LNCaP clone FGC (cell line): ENCODE data around the gene C8A.

ENCODE experiments used
- DNase-seq: peaks from one replicate; pipeline ENCODE4 v3.0.0-alpha.2; 2011; ENCODE audit warnings: low read depth
- H3K4me3 ChIP-seq: 2 replicates; pipeline ENCODE4 v1.5.1; 2011; ENCODE audit warnings: mild to moderate bottlenecking, low read depth, low read length, control low read depth
- TF ChIP-seq, protein P1 (sequence below): IDR thresholded peaks from 2 replicates; pipeline ENCODE4 v1.5.1; 2012; ENCODE audit warnings: mild to moderate bottlenecking; ENCODE audit not compliant: control insufficient read depth, insufficient read depth; ENCODE audit errors: extremely low read depth

Gene C8A

DNA sequence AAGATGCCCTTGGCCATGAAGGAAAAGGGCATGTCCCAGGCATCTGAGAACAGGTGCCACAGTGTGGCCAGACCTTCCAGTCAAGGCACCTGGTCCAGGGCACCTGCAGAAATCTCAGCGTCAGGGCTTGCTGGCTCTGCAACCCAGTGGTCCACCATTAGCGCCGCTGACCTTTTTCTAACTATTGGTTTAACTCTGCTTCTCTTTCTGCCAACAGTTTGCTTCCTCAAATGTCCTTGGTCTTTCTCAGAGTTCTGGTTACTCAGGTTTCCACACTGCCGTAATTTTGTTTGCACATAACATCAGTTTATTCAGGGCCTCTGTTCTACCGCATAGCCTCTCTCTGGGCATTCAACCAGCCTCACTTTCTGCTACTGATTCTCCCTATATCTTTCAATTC is 18.9 kb upstream of the C8A start:
- no peak for DNase-seq

DNA sequence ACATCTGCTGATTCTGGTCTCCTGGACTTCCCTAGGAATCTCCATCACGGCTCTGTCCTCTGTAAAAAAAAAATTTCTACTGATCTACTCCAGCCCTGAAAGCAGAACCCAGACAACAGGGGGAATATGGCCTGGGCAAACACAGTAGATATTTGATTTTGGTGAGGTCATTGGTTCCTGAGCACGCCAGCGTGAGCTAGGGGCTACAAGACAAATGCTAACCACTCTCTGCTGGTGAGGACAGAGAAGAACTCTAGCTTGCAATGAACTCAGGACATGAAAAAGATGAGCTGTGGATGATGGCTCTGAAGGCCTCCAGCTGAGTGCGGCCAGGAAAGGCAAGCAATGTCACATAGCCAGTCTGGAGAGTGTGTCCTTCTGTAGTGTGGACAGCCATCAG is 18.2 kb upstream of the C8A start:
- no peak for DNase-seq
- TF ChIP-seq, protein P1, sequence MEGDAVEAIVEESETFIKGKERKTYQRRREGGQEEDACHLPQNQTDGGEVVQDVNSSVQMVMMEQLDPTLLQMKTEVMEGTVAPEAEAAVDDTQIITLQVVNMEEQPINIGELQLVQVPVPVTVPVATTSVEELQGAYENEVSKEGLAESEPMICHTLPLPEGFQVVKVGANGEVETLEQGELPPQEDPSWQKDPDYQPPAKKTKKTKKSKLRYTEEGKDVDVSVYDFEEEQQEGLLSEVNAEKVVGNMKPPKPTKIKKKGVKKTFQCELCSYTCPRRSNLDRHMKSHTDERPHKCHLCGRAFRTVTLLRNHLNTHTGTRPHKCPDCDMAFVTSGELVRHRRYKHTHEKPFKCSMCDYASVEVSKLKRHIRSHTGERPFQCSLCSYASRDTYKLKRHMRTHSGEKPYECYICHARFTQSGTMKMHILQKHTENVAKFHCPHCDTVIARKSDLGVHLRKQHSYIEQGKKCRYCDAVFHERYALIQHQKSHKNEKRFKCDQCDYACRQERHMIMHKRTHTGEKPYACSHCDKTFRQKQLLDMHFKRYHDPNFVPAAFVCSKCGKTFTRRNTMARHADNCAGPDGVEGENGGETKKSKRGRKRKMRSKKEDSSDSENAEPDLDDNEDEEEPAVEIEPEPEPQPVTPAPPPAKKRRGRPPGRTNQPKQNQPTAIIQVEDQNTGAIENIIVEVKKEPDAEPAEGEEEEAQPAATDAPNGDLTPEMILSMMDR = no peak
- H3K4me3 ChIP-seq = no peak overlapping the region

More for the DNA sequence above, 18.9 kb upstream of the C8A start:
- TF ChIP-seq, protein P1 = no peak
- no peak overlapping the region for H3K4me3 ChIP-seq

DNA sequence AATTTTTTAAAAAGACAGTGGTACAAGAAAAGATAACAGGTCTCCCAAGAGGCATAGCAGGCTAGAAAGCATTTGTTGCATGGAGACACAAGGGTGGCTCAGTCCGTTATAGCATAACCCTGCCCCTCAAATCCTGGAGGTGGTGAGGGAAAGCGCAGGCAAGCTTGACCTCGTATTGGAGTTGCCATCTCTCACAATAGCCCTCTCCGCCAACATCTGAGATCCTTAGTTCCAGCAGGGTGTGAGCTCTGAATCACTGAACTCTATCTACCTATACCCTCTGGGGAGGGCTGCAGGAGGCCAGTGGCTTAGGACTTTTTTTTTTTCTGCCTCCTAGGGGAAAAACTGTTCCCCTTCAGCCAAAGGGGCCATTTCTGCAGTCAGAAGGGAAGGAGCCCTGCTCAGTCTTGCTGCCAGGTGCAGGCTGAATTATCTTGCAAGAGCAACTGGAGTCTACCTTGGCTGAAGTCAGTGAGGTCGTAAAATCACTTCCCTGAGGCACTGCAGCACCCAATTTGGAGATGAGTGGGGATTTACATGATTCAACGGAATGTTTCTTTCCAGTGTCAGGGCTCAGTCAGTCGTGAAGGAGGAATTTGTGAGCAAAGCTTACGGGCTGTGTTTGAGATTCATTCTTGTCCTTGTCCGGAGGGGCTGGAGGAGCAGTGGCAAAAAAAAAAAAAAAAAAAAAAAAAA is 17.2 kb upstream of the C8A start:
- TF ChIP-seq, protein P1 = no peak
- DNase-seq = no peak
- no peak overlapping the region for H3K4me3 ChIP-seq

DNA sequence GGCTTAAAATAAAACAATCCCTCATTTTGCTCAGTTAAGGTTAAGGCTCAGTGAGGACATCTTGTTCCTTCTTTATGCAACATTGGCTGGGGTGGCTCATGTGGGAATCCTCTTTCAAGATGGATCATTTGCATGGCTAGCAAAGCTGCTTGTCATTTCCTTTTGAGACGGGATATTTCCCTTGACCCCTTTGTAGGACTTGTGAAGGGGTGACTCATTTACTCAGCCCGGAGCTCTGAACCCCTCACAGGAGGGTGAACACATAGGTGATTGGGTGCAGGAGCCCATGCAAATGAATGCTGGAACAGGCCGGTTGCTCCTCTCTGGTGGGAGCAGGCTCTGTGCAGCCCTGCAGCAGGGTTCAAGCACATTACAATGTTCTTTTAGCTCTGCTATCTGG is 15.8 kb upstream of the C8A start:
- no peak overlapping the region for H3K4me3 ChIP-seq
- TF ChIP-seq, protein P1 = no peak
- DNase-seq = no peak

DNA sequence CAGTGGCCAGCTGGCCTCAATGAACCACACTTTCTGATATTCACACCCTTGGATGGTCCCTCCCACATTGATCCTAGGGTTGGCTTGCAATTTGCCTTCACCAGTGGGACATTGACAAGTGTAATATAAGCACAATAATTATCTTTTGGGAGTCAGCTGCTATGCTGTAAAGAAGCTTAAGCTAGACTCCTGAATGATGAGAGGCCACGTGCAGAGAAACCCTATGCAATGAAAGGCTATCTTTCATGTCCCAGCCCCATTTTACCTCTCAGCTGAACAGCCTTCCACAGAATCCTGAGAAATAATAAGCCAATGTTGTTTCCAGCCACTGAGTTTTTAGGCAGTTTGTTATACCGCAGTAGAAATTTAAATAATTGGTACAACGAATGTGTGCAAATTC is 11.1 kb upstream of the C8A start:
- no peak overlapping the region for H3K4me3 ChIP-seq
- no peak for DNase-seq
- TF ChIP-seq, protein P1 = no peak

DNA sequence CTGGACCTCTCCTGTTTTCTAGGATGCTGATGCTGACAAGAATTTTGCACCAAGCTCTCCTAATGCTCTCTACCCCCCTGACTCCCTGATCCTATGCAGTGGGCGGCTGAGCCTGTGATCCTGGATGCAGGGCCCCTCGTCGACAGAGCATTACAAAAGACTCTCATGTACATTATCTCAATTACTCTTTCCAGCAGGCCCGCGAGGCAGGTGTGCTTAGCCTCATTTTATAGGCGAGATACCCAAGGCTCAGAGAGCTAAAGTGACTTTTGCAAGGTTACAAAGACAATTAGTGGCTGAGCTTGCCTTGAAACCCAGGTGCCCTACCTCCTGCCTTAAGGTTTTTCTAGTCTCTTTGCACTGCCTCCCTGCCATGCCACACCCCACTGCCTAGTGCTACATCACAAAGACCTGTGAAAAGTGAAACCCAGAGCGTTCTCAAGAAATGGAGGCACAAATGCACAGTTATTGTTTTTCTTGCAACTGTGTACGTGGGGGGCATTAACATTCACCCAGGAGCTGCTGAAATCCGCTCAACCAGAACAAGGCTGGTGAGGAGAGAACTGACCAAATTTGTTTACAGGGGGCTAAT is 10.0 kb upstream of the C8A start:
- DNase-seq = no peak
- TF ChIP-seq, protein P1 = no peak
- H3K4me3 ChIP-seq = no peak overlapping the region

DNA sequence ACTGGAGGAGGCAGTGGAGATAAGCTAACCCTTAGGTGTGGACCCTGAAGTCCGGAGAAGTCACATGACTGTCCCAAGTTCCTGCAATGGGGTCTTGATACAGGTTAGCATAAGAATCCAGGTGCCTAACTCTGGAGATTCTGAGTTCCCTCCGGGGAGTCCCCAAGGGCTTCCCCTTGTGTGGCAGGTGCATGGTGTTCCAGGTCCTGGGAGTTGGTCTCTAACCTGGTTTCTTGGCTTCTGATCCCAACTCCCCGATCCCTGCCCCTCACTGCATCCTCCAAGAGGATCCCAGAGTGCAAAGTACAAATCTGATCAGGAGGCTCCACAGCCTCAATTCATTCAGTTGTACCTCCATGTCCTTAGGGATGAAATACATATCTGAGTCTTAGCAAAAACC is 9.3 kb upstream of the C8A start:
- no peak for DNase-seq
- H3K4me3 ChIP-seq = no peak overlapping the region
- TF ChIP-seq, protein P1 = no peak
